NCI-H2029 (cell line): Measurements from ENCODE around the gene GGTLC2.
"Not testable (repeated sequence)": the region's sequence is repeated elsewhere in the genome, so short reads cannot be mapped to it uniquely, and the experiment has no call there.

Experiments
- DNase-seq: peaks from one replicate; lab custom pipeline; 2025; lab: John Stamatoyannopoulos, UW

The GGTLC2 gene

DNA sequence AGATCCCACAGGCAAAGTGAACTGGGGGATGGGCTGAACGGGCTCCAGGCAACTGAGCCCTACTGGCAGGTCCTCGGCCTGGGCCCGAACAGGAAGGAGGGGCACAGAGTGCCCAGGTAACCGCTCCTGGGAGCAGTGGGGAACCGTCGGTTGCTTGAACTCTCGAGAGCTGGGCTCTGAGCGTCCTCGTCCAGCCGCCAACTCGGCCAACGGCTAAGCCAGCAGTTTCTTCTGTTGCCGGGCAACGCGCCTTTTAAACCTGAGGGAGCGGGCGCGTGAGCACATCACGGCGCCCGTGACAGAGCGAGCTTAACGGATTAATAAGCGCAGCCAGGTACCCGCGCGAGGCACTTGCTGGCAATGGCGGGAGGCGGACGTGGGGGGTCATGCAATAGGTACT, at the start of gene GGTLC2:
TSS of gene GGTLC2 (plus strand) at position 301 of the 400 bp plus-strand sequence. CDS start 1,732 bp downstream, outside the sequence.
- DNase-seq, result not testable (repeated sequence)

DNA sequence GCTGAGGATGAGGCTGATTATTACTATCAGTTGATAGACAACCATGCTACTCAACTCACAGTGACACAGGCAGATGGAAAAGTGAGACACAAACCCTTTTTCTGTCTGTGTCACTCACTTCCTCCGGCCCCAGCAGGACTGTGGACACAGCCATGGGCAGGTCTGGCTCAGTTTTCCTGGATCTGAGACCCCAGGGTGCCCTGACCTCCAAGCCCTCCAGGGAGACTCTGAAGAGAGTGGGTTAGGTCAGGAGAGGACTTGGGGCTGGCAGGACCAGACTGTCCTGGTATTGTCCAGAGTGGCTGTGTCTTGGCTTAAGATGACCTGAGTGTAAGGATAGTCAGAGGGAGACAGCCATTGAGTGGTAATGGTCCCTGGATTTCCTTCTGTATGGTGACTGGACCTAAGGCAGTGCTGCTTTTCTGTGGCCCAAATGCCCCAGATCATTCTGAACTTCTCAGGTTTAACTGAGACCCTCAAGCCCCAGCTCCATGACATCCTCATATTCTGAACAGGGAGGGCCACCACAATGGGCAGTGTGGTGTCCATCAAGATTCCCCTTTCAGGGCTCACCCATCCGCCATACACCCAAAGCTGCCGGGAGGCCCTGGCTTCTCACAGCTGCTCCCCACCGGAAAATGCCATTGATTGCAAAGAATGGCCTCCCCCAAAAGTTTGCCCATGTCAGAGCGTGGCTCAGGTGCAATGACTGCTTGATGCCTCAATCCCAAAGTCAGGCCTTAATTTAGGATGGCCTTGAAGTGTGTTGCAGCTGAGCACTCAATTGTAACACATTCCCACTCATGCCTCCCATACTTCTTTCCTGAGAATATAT, 49.2 kb upstream of the GGTLC2 start:
- no peak for DNase-seq

DNA sequence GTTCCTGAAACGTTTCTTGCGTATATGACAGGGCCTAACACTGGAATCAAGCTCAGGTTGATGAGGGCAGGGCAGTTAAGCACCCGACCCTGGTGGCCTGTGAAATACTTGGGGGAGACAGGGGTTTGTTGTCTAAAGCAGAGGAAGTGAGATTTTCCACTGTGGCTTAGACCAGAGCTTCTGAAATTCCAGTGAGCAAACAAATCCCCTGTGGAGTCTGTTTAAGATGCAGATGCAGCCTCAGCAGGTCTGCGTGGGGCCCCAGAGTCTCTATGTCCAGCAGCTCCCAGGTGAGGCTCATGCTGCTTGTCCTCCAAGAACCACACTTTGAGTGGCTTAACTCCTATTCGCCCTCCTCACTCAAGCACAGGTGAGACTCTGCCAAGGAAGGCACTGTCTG, 46.3 kb upstream of the GGTLC2 start:
- DNase-seq, result no peak

DNA sequence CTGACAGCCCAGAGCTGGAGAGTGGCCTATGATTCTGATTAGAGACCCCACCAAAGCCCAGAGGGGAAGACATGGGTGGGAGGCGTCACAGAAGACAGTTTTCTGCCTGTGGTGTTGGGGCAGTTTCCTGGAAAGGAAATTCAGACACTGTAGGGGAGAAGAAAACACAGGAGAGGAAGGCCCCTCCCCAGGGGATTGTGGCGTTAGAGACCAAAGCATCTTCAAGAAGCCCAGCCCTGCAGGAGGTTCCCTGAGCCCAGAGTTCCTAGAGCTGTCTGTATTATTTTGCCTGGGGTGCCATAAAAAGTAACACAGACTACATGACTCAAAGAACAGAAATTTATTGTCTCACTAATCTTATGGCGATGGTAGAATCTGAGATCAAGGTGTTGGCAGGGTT, 45.2 kb upstream of the GGTLC2 start:
- DNase-seq, result no peak

DNA sequence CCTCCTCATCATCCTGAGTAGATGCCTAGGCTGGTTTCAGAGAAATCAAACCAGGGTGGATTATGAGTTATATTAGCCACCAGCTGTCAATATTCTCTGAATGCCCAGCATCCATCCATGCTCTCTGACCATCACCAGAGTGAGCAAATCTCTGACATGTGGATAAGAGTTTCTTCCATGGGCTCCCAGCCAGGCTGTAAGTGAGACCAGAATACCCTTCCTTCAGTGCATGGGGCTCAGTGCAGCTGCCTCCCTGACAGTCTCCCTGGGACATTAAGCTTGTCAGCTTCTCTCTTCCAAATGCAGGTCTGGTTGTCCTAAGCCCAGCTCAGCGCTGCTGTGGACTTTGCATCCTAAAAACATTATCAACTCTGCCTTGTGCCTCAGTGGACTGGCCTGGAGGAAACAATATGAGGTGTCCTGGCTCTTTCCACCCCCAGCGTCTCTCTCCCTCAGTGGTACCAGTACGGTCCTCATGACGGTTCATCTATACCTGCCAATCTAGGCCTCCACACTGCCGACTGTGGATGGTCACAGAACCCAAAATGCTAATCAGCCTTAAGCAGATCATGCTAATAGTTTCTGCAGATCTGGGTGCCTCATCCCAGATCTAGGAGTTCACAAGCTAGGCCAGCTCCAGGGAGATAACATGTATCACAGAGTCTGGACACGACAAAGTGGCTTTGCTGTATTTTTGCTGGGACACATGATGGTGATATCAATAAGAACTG, 43.7 kb upstream of the GGTLC2 start:
- DNase-seq, result no peak

DNA sequence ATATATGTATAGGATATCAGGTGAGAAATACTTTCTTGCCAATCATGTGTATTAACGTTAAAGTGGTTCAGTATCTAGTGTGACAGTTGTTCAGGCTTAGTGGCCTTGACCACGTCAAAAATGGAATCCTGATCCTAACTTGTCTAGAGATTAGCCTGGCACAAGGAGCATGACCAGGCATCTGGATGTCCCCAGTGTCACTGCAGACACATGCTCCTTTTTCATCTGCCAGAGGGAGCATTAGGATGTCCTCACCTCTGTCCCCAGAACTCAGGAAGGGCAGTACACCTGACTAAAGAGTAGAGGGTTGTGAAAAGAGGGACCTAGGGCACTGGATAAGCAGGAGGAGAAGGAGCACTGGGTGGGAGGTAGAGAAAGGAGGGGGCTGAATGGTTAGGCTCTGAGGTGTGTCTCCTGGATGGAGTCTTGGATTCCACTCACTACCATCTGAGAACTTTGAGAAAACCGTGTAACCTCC, 40.9 kb upstream of the GGTLC2 start:
- DNase-seq, result no peak

DNA sequence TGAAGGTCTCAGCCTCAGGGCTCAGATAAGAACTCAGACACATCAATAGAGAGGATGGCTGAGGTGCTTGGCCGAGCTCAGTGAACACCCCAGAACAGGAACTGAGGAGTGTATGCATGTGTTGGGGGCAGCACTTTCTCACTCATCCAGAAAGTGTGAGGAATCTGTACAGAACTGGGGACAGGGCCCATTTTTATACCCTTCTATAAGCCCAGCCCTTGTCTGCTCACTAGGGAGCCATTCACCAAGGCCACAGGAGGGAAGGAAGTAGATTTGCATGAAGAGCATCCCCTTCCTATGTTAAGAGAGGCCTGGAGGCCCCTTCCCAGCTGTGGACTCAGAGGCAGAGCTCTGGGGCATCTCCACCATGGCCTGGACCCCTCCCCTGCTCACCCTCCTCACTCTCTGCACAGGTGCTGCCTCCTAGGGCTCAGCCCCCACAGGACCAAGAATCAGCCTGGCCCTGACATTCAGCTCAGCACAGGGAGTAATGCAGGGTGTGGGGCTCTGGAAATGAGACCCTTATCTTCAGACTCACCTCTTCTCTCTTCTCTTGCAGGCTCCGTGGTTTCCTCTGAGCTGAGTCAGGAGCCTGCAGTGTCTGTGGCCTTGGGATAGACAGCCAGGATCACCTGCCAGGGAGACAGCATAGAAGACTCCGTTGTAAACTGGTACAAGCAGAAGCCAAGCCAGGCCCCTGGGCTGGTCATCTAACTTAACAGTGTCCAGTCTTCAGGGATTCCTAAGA, 39.9 kb upstream of the GGTLC2 start:
- DNase-seq, result no peak

DNA sequence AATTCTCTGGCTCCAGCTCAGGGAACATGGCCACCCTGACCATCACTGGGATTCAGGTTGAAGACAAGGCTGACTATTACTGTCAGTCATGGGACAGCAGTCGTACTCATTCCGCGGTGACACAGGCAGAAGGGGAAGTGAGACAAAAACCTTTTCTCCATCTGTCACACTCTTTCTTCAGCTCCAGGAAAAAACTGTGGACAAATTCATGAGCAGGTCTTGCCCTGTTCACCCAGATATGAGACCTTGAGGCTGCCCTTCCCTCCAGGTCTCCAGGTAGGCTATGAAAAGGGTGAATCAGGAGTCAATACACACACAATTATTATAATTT, 39.4 kb upstream of the GGTLC2 start:
- no peak for DNase-seq

DNA sequence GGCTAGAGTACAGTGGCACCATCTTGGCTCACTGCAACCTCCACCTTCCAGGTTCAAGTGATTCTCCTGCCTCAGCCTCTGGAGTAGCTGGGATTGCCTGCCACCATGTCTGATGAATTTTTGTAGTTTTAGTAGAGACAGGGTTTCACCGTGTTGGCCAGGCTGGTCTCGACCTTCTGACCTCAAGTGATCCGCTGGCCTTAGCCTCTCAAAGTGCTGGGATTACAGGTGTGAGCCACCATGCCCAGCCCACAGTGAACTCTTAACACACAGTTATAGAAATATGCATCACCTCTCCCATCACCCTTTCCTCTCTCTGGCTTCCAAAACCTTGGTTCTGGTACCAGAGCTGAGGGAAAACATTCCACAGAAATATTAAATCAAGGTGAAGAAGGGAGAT, 36.4 kb upstream of the GGTLC2 start:
- not testable (repeated sequence) for DNase-seq

DNA sequence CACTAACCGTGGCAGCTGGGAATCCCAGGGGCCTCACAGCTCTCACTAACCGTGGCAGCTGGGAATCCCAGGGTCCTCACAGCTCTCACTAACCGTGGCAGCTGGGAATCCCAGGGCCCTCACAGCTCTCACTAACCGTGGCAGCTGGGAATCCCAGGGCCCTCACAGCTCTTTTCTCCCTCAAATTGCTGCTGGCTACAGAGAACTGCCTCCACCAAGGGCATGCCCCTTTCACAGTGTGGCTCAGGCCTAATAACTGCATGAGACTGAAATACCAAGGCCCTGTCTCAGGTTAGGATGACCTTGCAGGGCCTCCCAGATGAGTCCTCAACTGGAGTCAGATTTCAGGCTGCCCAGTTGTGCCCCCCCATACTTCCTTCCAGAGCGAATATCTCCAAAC, 35.1 kb upstream of the GGTLC2 start:
- DNase-seq, result no peak

DNA sequence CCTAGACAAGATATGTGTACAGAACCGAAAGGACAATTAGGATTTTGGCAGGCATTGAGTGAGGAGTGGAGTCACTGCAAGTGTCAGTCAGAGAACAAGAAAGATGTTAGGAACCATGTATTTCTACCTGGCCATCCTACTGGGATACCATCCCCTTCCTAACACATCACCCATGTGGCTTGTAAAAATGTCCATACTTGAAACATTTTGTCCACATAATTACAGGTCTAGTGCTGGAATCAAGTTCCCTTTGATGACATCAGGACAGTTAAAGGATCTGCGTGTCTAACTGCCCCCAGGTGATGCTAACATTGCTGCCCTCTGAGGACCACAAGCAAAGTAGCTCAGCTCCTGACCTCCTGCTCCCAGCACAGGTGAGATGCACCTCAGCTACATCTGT, 31.9 kb upstream of the GGTLC2 start:
- no peak for DNase-seq

DNA sequence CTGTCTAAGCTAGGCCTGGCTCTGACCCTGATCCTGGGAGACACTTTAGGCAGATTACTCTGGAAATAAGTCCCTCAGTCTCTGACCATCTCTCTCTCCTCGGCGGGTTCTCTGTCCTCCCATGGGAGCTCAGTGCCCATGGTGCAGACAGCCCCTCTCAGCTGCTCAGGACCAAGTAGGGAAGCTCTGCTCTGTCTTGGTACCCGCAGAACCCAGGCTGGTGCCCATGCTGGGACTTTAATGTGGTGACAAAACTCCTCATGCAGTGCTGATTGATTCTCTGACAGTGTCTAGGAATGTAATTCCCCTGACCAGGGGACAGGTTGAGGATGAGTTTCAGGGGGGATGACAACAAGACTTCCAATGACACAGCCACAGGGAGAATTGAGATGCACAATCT, 30.3 kb upstream of the GGTLC2 start:
- DNase-seq, result no peak

DNA sequence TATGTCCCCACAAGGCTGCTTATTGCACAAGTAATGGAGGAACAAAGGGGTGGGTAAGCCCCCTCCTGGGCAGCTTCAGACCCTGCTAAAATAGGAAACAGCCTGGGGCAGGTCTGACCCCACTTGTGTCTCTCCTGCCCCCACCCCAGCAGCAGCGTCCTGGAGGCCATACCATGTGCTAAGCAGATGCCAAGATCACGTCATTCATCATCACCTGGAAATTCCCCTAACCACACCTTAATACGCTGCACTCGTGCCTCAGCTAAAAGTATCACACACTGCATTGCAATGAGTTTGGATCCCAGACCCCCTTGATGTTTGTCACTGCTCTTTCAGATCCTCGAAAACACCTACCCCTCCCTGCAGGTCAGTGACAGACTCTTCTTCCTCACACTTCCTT, 27.8 kb upstream of the GGTLC2 start:
- no peak for DNase-seq

DNA sequence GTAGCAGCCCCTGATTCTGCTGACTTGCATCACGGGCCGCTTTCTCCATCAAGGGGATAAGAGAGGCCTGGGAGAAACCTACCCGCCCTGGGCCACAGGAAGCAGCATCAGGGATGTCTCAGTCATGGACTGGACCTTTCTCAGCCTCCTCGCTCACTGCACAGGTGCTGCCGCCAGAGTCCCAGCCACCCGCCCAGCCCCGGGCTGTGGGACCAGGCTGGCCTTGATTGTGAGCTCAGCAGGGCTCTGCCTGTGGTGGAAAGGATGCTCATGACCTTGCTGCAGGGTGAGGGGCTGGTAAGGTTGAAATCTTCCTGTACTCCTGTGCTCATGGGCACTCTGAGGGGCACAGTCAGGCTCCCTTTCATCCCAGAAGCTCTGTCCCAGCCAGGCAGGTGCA, 26.0 kb upstream of the GGTLC2 start:
- DNase-seq, result no peak

DNA sequence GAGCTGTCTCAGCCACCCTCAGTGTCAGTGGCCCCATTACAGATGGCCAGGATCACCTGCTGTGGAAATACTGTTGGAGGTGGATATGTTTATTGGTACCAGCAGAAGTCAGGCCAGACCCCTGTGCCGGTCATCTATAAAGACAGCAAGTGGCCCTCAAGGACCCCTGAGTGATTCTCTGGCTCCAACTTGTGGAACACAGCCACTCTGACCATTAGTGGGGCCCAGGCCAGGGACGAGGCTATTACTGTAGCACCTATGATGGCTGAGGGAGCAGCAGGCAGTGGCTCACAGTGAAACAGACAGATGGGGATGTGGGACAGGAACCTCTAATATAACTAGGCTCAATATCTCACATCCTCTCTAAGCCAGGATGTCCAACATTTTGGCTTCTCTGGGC, 25.5 kb upstream of the GGTLC2 start:
- DNase-seq, result no peak

DNA sequence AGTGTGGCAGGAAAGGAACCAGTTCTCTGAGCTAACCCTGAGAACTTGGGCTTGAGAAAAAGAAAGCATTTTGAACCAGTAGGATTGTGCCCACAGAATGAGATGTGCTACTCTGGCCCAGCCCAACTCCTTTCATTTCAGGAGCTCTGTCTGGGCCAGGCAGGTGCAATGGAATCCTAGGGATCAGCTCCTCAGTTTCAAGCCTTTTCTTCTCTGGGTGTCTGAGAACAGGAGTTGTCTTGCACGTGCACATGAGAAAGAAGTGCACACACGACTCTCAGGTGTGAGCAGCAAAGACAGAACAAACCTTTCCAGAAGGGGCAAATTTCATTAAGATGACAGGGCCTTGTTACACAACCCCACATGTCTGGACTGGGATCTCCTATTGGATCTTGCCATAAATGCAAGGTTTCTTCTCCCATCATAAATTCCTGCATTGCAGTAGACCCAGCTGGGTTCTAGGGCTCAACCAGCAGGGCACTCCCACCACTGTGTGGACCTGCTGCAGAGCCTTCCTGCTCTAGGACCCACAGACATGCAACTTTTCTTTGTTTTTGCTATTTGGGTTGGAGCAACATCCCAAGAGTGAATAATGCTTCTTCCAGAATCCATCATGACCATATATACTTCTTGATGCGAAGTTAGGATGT, 24.5 kb upstream of the GGTLC2 start:
- DNase-seq, result no peak

DNA sequence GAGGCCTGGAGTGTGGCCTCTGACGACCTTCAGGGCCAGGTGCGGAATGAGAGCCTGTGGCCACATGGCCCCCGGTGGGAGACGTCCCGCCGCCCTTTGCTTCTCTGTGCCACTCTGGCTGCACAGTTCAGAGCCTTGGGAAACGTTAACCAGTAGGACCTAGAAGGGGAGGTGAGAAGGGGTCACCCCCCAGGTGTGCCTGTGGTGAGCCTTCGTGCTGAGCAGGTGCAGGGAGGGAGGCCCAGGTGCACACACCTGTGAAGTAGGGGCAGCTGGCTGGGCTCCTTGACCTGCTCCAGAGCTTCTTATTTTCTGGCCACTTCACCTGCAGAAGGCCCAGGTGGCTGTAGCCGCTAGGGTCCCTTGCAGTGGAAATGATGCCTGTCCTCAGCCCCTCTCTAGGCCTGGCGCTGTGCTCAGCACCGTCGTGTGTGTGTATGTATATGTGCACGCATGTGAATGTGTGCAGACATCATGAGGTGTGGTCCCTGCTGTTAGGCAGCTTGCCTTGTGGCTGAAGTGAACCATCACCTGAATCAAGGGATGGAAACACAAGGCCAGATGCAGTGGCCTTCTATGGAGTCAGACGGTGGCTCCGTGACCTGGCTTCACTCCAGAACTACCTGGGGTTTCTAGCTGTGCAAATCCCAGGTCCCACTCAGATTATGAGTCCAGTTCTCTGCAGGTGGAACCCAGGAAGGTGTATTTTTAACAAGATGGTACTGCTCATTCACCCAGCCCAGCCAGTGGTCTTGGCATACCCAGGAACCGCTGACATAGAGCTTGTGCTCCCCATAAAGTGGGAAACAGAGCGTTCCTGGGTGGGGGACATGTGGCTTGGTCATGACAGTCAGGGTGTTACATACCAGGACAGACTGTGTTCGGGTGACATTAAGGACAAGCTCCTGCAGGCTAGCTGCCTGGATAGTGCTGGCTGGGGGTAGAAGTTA, 15.6 kb upstream of the GGTLC2 start:
- not testable (repeated sequence) for DNase-seq

DNA sequence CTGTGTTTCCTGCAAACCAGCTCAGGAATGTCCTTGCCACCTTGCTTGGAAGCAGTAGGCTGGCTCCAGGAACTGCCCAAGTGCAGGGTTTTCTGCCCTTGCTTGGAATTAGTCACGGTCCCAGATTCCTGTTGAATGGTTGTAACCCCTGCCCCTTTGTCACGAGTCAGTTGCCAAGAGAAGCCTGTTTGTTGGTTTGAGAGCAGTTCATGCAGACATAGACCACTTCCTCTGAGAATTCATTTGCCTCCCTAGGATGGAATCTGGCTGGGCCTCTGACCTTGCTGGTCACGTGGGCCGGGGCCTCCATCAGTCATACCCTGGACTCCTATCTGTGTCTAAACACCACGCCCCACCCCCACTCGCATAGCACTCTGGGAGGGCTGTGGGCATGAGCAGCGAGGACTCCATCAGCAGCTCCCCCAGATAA, 13.2 kb upstream of the GGTLC2 start:
- DNase-seq, result not testable (repeated sequence)

DNA sequence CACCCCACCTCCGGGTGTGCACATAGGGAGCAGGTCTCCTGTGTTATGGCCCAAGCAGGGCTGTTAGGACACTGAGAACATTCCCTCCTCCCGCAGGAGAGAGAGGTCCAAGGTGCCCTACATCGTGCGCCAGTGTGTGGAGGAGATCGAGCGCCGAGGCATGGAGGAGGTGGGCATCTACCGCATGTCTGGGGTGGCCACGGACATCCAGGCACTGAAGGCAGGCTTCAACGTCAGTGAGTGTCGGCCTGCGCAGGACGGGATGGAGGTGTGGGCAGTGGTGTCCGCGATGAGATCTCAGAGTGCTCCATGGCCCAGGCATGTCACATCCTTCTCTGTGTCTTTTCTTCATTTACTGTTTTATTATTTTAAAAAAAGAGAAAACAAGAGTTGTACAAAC, 12.2 kb upstream of the GGTLC2 start:
- not testable (repeated sequence) for DNase-seq

DNA sequence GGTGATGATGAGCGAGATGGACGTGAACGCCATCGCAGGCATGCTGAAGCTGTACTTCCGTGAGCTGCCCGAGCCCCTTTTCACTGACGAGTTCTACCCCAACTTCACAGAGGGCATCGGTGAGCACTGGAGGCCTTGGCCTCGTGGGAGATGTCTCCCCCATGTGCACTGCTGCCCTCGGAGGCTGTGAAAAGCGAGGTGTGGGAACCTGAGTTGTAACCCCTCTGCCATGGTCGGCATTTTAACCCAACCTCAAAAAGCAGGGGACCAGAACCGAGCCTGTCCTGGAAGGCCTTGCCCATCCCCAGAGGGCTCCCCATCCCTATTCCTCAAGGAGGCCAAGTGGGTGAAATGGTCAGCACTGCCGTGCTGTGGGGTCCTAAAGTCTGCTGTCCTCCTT, 10.9 kb upstream of the GGTLC2 start:
- not testable (repeated sequence) for DNase-seq

DNA sequence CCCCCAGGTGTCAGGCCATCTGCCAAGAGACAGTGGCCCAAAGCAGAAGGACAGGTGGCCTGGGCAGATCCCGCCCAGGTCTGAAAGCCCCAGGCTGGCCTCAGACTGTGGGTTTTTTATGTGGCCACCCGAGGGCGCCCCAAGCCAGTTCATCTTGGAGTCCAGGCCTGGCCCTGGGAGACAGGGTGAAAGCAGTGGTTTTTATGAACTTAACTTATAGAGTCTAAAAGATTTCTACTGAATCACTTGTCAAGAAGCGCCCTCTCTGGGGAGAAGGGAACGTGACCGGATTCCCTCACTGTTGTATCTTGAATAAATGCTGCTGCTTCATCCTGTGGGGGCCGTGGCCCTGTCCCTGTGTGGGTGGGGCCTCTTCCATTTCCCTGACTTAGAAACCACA, 8.2 kb upstream of the GGTLC2 start:
- DNase-seq, result not testable (repeated sequence)
